Stimulated activated naive CD8-positive, alpha-beta T cell treated with anti-CD3 and anti-CD28 coated beads, Interleukin-15, Interleukin-2, amounts not matched to agents 100 ng/mL and 50 ng/mL, for 24 hours (primary cell): ENCODE measurements around the gene PHF2.
A peak's percentile ranks its signal among the peaks of the same experiment; 100 is the strongest.

Source experiments
- H3K27ac Mint-ChIP-seq: one replicate; pipeline ENCODE4 v1.8.0; 2021; ENCODE audit warnings: mild to moderate bottlenecking, mixed read lengths
- H3K27me3 Mint-ChIP-seq: one replicate; pipeline ENCODE4 v1.8.0; 2021; ENCODE audit warnings: mixed read lengths
- H3K36me3 Mint-ChIP-seq: one replicate; pipeline ENCODE4 v1.8.0; 2021; ENCODE audit warnings: low read depth, mixed read lengths
- H3K4me1 Mint-ChIP-seq: one replicate; pipeline ENCODE4 v1.8.0; 2021; ENCODE audit warnings: low read depth, mixed read lengths
- H3K4me3 Mint-ChIP-seq: one replicate; pipeline ENCODE4 v1.8.0; 2021; ENCODE audit warnings: mild to moderate bottlenecking, mixed read lengths
- H3K9me3 Mint-ChIP-seq: one replicate; pipeline ENCODE4 v1.8.0; 2021; ENCODE audit warnings: mixed read lengths

The PHF2 gene

GRCh38 chr9:93558503-93558902 is 17.9 kb upstream of the PHF2 start:
- H3K27ac Mint-ChIP-seq, result no peak overlapping the region
- no peak overlapping the region for H3K4me3 Mint-ChIP-seq
- H3K36me3 Mint-ChIP-seq, result peaks cover 71% of the 10 kb centered on the region
- H3K27me3 Mint-ChIP-seq, result no peaks in the 10 kb centered on the region
- H3K4me1 Mint-ChIP-seq, result no peaks in the 10 kb centered on the region
- no peaks in the 10 kb centered on the region for H3K9me3 Mint-ChIP-seq

- Mint-ChIP-seq H3K36me3 (peaks cover 77% of the 10 kb centered on the region), H3K27me3 (no peaks in the 10 kb centered on the region)
Measured at GRCh38 chr9:93560991-93561390, 15.4 kb upstream of the PHF2 start.

GRCh38 chr9:93562157-93562556 is 14.2 kb upstream of the PHF2 start:
- no peak overlapping the region for H3K4me3 Mint-ChIP-seq
- peaks cover 66% of the 10 kb centered on the region for H3K36me3 Mint-ChIP-seq
- H3K9me3 Mint-ChIP-seq, result no peaks in the 10 kb centered on the region
- no peak overlapping the region for H3K27ac Mint-ChIP-seq
- H3K27me3 Mint-ChIP-seq, result no peaks in the 10 kb centered on the region
- H3K4me1 Mint-ChIP-seq, result peaks cover 18% of the 10 kb centered on the region

More at GRCh38 chr9:93560991-93561390, 15.4 kb upstream of the PHF2 start:
- Mint-ChIP-seq H3K4me3 (no peak overlapping the region), H3K4me1 (peaks cover 12% of the 10 kb centered on the region), H3K27ac (no peak overlapping the region), H3K9me3 (no peaks in the 10 kb centered on the region)

GRCh38 chr9:93565089-93565488 is 11.3 kb upstream of the PHF2 start:
- peaks cover 25% of the 10 kb centered on the region for H3K4me1 Mint-ChIP-seq
- no peaks in the 10 kb centered on the region for H3K27me3 Mint-ChIP-seq
- H3K9me3 Mint-ChIP-seq, result no peaks in the 10 kb centered on the region
- H3K4me3 Mint-ChIP-seq, result no peak overlapping the region
- no peak overlapping the region for H3K27ac Mint-ChIP-seq
- peaks cover 48% of the 10 kb centered on the region for H3K36me3 Mint-ChIP-seq

- Mint-ChIP-seq H3K27ac (peak overlapping the region; percentile 96), H3K9me3 (peaks cover 4% of the 10 kb centered on the region), H3K27me3 (no peaks in the 10 kb centered on the region), H3K36me3 (peaks cover 52% of the 10 kb centered on the region), H3K4me1 (peaks cover 25% of the 10 kb centered on the region), H3K4me3 (peak overlapping the region; percentile 87)
Measured at GRCh38 chr9:93566408-93567270, 9.7 kb upstream of the PHF2 start.

- peaks cover 4% of the 10 kb centered on the region for H3K9me3 Mint-ChIP-seq
- peak overlapping the region; percentile 87 for H3K4me3 Mint-ChIP-seq
- H3K4me1 Mint-ChIP-seq, result peaks cover 25% of the 10 kb centered on the region
- peak overlapping the region; percentile 96 for H3K27ac Mint-ChIP-seq
- H3K36me3 Mint-ChIP-seq, result peaks cover 45% of the 10 kb centered on the region
- H3K27me3 Mint-ChIP-seq, result no peaks in the 10 kb centered on the region
Measured at GRCh38 chr9:93567271-93567959, 9.0 kb upstream of the PHF2 start.

GRCh38 chr9:93568169-93568568 is 8.2 kb upstream of the PHF2 start:
- no peak overlapping the region for H3K4me3 Mint-ChIP-seq
- no peaks in the 10 kb centered on the region for H3K27me3 Mint-ChIP-seq
- peak overlapping the region; percentile 50 for H3K27ac Mint-ChIP-seq

GRCh38 chr9:93569621-93570174 is 6.7 kb upstream of the PHF2 start:
- H3K27ac Mint-ChIP-seq, result no peak overlapping the region

More at GRCh38 chr9:93568169-93568568, 8.2 kb upstream of the PHF2 start:
- Mint-ChIP-seq H3K4me1 (peaks cover 25% of the 10 kb centered on the region), H3K9me3 (peaks cover 4% of the 10 kb centered on the region), H3K36me3 (peaks cover 38% of the 10 kb centered on the region)

GRCh38 chr9:93572221-93572620 is 4.2 kb upstream of the PHF2 start:
- Mint-ChIP-seq H3K27ac (no peak overlapping the region), H3K27me3 (no peaks in the 10 kb centered on the region), H3K36me3 (peaks cover 16% of the 10 kb centered on the region), H3K9me3 (peaks cover 4% of the 10 kb centered on the region), H3K4me3 (no peak overlapping the region), H3K4me1 (peaks cover 13% of the 10 kb centered on the region)

More at GRCh38 chr9:93569621-93570174, 6.7 kb upstream of the PHF2 start:
- H3K9me3 Mint-ChIP-seq, result peaks cover 4% of the 10 kb centered on the region
- peaks cover 26% of the 10 kb centered on the region for H3K36me3 Mint-ChIP-seq
- H3K4me3 Mint-ChIP-seq, result no peak overlapping the region
- H3K27me3 Mint-ChIP-seq, result no peaks in the 10 kb centered on the region
- H3K4me1 Mint-ChIP-seq, result peaks cover 25% of the 10 kb centered on the region

GRCh38 chr9:93572636-93573515 is 3.5 kb upstream of the PHF2 start:
- Mint-ChIP-seq H3K9me3 (peaks cover 4% of the 10 kb centered on the region), H3K36me3 (peaks cover 12% of the 10 kb centered on the region), H3K4me1 (peaks cover 12% of the 10 kb centered on the region), H3K27me3 (no peaks in the 10 kb centered on the region), H3K4me3 (no peak overlapping the region), H3K27ac (no peak overlapping the region)

- Mint-ChIP-seq H3K4me3 (no peak overlapping the region), H3K9me3 (peaks cover 4% of the 10 kb centered on the region), H3K27ac (no peak overlapping the region), H3K36me3 (peaks cover 12% of the 10 kb centered on the region), H3K4me1 (peaks cover 16% of the 10 kb centered on the region), H3K27me3 (no peaks in the 10 kb centered on the region)
Measured at GRCh38 chr9:93573516-93573828, 2.9 kb upstream of the PHF2 start.

- peak overlapping the region; percentile 23 for H3K4me3 Mint-ChIP-seq
- H3K27ac Mint-ChIP-seq, result peak overlapping the region; percentile 40
- no peaks in the 10 kb centered on the region for H3K27me3 Mint-ChIP-seq
- peaks cover 12% of the 10 kb centered on the region for H3K36me3 Mint-ChIP-seq
- H3K4me1 Mint-ChIP-seq, result peaks cover 24% of the 10 kb centered on the region
- peaks cover 4% of the 10 kb centered on the region for H3K9me3 Mint-ChIP-seq
Measured at GRCh38 chr9:93574091-93574899, 2.1 kb upstream of the PHF2 start.

- Mint-ChIP-seq H3K36me3 (peaks cover 11% of the 10 kb centered on the region), H3K4me3 (peak overlapping the region; percentile 89), H3K27ac (peak overlapping the region; percentile 90), H3K27me3 (no peaks in the 10 kb centered on the region), H3K9me3 (peaks cover 4% of the 10 kb centered on the region), H3K4me1 (peaks cover 27% of the 10 kb centered on the region)
Measured at GRCh38 chr9:93574900-93575795, 1.2 kb upstream of the PHF2 start.
